Keratinocyte (primary cell): ENCODE results near the gene HMCN2. TPM values are rescaled to one million over a fixed set of nuclear protein-coding genes. Genes with fewer than 3 reads are reported as not detected.

Source experiments
- DNase-seq: peaks from one replicate; pipeline ENCODE4 v3.0.0-alpha.2; 2011; ENCODE audit warnings: low read depth, missing footprints, low spot score
- FAIRE-seq: peaks from 2 replicates; lab custom pipeline; 2011; peaks lifted over from hg19 to GRCh38; lab: Jason Lieb, UNC
- H2AFZ ChIP-seq: 2 replicates; pipeline ENCODE4 v1.6.0; 2012; ENCODE audit warnings: low read length, control low read depth, inconsistent platforms; ENCODE audit not compliant: control insufficient read depth
- H3K27ac ChIP-seq: 2 replicates; pipeline ENCODE4 v1.5.1; 2011; ENCODE audit warnings: low read length; ENCODE audit not compliant: control insufficient read depth, insufficient read depth
- H3K27me3 ChIP-seq: 3 replicates; pipeline ENCODE4 v1.6.0; 2011; ENCODE audit warnings: low read length; ENCODE audit not compliant: control insufficient read depth, insufficient read depth; ENCODE audit errors: extremely low read depth
- H3K36me3 ChIP-seq, 2 experiments: 2 replicates in 1 of 2; 3 replicates in 1 of 2; pipeline ENCODE4 v1.5.1; 2011; ENCODE audit warnings: low read length in 2 of 2, mild to moderate bottlenecking in 1 of 2; ENCODE audit not compliant: control insufficient read depth in 2 of 2, insufficient read depth in 2 of 2; ENCODE audit errors: extremely low read depth in 1 of 2
- H3K4me1 ChIP-seq: 3 replicates; pipeline ENCODE4 v1.5.1; 2011; ENCODE audit warnings: low read length; ENCODE audit not compliant: control insufficient read depth, insufficient read depth; ENCODE audit errors: extremely low read depth
- H3K4me2 ChIP-seq: 3 replicates; pipeline ENCODE4 v1.6.0; 2011; ENCODE audit warnings: low read depth, low read length; ENCODE audit not compliant: control insufficient read depth, insufficient read depth; ENCODE audit errors: extremely low read depth
- H3K4me3 ChIP-seq, 3 experiments: fragments of 200-600 bp in 1 of 3; sonication (generic) in 1 of 3; 2 replicates in 2 of 3; 3 replicates in 1 of 3; pipeline ENCODE4 v1.5.1; 2011 to 2016; ENCODE audit warnings: low read length in 3 of 3, mild to moderate bottlenecking in 3 of 3, control low read depth in 2 of 3, inconsistent platforms in 1 of 3, low read depth in 1 of 3, mixed read lengths in 1 of 3, mixed run types in 1 of 3, moderate library complexity in 1 of 3; ENCODE audit not compliant: control insufficient read depth in 2 of 3, insufficient read depth in 2 of 3; ENCODE audit errors: extremely low read depth in 1 of 3
- H3K79me2 ChIP-seq: 2 replicates; pipeline ENCODE4 v1.6.0; 2012; ENCODE audit warnings: low read length; ENCODE audit not compliant: control insufficient read depth, insufficient read depth
- H3K9ac ChIP-seq: 3 replicates; pipeline ENCODE4 v1.6.0; 2011; ENCODE audit warnings: low read length; ENCODE audit not compliant: control insufficient read depth, insufficient read depth; ENCODE audit errors: extremely low read depth
- H3K9me1 ChIP-seq: 3 replicates; pipeline ENCODE4 v1.6.0; 2011; ENCODE audit warnings: low read length; ENCODE audit not compliant: control insufficient read depth, insufficient read depth; ENCODE audit errors: extremely low read depth
- H3K9me3 ChIP-seq: 2 replicates; pipeline ENCODE4 v1.5.1; 2012; ENCODE audit warnings: low read depth, low read length; ENCODE audit not compliant: control insufficient read depth
- H4K20me1 ChIP-seq: 3 replicates; pipeline ENCODE4 v1.6.0; 2011; ENCODE audit warnings: low read length; ENCODE audit not compliant: control insufficient read depth, insufficient read depth; ENCODE audit errors: extremely low read depth
- EZH2 ChIP-seq: IDR thresholded peaks from one replicate; pipeline ENCODE4 v1.6.1; 2012; ENCODE audit warnings: inconsistent platforms, mild to moderate bottlenecking, low read length, moderate library complexity
- dilution Hi-C: fragments of 300-500 bp; cut with MboI; formaldehyde crosslinking; loops from one replicate; pipeline ENCODE4 v1.7.0; 2020; ENCODE audit warnings: low sequenced_read_pairs; ENCODE audit not compliant: extremely low pct_ligation_motif_present
- polyA plus RNA-seq, 5 experiments: library from polyadenylated mRNA; depleted of rRNA in 3 of 5; stranded (reverse) in 3 of 5; stranded (forward) in 1 of 5; unstranded in 1 of 5; fragments of >200 nt; gene quantifications; 1 replicate in 1 of 5; 2 replicates in 3 of 5; 3 replicates in 1 of 5; pipeline versions ENCODE4 v1.2.1 to v1.2.3, GENCODE V29; 2011 to 2012; ENCODE audit warnings: missing spikeins in 2 of 5, low read depth in 1 of 5, low replicate concordance in 1 of 5
- TF ChIP-seq, protein P1 (sequence below), 3 experiments: IDR thresholded peaks in 1 of 3; conservative IDR thresholded peaks in 1 of 3; optimal IDR thresholded peaks in 1 of 3; 2 replicates in 2 of 3; 3 replicates in 1 of 3; pipeline versions ENCODE3 to v1.5.1; 2011; ENCODE audit warnings: low read length in 3 of 3, mild to moderate bottlenecking in 3 of 3, moderate library complexity in 2 of 3, control low read depth in 1 of 3, inconsistent platforms in 1 of 3; ENCODE audit not compliant: insufficient read depth in 2 of 3; ENCODE audit errors: extremely low read depth in 1 of 3

The HMCN2 gene
- polyA plus RNA-seq, 1 donor (not counting 4 experiments of a cell fraction or from before 2014, with no cell fraction given): not detected

DNA sequence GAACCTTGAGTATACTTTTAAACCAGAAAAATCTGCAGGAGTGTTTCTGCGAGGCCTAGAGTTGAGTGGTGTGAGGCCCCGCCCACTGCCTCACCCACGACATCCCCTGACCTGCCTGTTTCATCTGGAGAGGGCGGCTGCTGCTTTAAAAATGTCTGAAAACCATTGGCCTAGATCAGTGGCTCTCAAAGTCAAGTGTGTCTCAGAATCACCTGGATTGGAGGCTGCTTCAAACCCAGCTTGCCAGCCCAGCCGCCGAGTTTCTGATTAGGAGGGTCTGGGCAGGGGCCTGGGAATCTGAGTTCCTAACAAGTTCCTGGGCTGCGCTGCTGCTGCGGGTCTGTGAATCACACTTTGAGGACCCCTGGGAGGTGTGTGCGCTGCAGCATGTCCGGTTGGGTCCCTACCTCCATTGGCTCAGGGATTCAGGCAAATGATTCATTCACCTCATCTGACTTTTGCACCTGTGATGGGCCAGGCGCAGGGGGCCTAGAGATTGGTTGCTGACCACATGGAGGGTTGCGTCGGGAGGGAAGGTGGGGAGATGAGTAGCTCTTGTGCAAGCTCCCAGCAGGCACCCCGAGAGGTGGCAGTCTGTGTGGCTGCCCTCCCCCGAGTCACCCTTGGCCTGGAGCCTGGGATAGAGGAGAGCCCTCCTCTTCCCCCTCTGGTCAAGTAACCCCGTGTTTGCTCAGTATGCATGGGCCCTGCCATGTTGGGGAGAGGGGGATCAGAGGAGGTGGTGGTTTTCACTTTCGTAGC, 27.6 kb upstream of the HMCN2 start:
- Histone ChIP-seq H3K9ac (no peak overlapping the region), H3K79me2 (no peaks in the 10 kb centered on the region), H3K9me3 (no peaks in the 10 kb centered on the region), H4K20me1 (no peaks in the 10 kb centered on the region), H3K27me3 (no peaks in the 10 kb centered on the region), H3K36me3 (peaks cover 7 to 10% of the 10 kb centered on the region in 2 experiments), H3K27ac (no peak overlapping the region), H2AFZ (no peak overlapping the region), H3K4me2 (no peak overlapping the region), H3K4me1 (peaks cover 23% of the 10 kb centered on the region), H3K9me1 (no peaks in the 10 kb centered on the region), H3K4me3 (no peak overlapping the region)
- TF ChIP-seq, protein P1, sequence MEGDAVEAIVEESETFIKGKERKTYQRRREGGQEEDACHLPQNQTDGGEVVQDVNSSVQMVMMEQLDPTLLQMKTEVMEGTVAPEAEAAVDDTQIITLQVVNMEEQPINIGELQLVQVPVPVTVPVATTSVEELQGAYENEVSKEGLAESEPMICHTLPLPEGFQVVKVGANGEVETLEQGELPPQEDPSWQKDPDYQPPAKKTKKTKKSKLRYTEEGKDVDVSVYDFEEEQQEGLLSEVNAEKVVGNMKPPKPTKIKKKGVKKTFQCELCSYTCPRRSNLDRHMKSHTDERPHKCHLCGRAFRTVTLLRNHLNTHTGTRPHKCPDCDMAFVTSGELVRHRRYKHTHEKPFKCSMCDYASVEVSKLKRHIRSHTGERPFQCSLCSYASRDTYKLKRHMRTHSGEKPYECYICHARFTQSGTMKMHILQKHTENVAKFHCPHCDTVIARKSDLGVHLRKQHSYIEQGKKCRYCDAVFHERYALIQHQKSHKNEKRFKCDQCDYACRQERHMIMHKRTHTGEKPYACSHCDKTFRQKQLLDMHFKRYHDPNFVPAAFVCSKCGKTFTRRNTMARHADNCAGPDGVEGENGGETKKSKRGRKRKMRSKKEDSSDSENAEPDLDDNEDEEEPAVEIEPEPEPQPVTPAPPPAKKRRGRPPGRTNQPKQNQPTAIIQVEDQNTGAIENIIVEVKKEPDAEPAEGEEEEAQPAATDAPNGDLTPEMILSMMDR (optimal IDR thresholded peaks at IDR 0.05 in 1 of 3, IDR thresholded peaks at IDR 0.05 in 1 of 3, conservative IDR thresholded peaks at IDR 0.05 in 1 of 3; ENCODE audit: extremely low read depth in 1 of 3, insufficient read depth in 2 of 3, low read length in 3 of 3): no peak
- TF ChIP-seq EZH2: no peak
- dilution Hi-C loops: no loop called here
- no peak for FAIRE-seq
- DNase-seq: no peak

- FAIRE-seq (no peak), DNase-seq (no peak)
- H4K20me1 ChIP-seq: no peaks in the 10 kb centered on the region
- no peak overlapping the region for H3K9ac ChIP-seq
- no peak overlapping the region for H3K4me3 ChIP-seq
- H3K27ac ChIP-seq: no peak overlapping the region
- no peaks in the 10 kb centered on the region for H3K9me1 ChIP-seq
- no peaks in the 10 kb centered on the region for H3K79me2 ChIP-seq
- no peaks in the 10 kb centered on the region for H3K27me3 ChIP-seq
- peaks cover 23% of the 10 kb centered on the region for H3K4me1 ChIP-seq
- H2AFZ ChIP-seq: no peak overlapping the region
- no peaks in the 10 kb centered on the region for H3K9me3 ChIP-seq
- no peak for TF ChIP-seq EZH2
- TF ChIP-seq, protein P1 (optimal IDR thresholded peaks at IDR 0.05 in 1 of 3, IDR thresholded peaks at IDR 0.05 in 1 of 3, conservative IDR thresholded peaks at IDR 0.05 in 1 of 3; ENCODE audit: extremely low read depth in 1 of 3, insufficient read depth in 2 of 3, low read length in 3 of 3): no peak
- dilution Hi-C loops: no loop called here
- no peak overlapping the region for H3K4me2 ChIP-seq
- H3K36me3 ChIP-seq: peaks cover 3 to 5% of the 10 kb centered on the region in 2 experiments
Measured at GRCh38 chr9:130239363-130239695, 26.2 kb upstream of the HMCN2 start.
